ENCODE measurements around the gene PDE5A.
A peak's percentile ranks its signal among the peaks of the same experiment; 100 is the strongest.

The PDE5A gene

DNA sequence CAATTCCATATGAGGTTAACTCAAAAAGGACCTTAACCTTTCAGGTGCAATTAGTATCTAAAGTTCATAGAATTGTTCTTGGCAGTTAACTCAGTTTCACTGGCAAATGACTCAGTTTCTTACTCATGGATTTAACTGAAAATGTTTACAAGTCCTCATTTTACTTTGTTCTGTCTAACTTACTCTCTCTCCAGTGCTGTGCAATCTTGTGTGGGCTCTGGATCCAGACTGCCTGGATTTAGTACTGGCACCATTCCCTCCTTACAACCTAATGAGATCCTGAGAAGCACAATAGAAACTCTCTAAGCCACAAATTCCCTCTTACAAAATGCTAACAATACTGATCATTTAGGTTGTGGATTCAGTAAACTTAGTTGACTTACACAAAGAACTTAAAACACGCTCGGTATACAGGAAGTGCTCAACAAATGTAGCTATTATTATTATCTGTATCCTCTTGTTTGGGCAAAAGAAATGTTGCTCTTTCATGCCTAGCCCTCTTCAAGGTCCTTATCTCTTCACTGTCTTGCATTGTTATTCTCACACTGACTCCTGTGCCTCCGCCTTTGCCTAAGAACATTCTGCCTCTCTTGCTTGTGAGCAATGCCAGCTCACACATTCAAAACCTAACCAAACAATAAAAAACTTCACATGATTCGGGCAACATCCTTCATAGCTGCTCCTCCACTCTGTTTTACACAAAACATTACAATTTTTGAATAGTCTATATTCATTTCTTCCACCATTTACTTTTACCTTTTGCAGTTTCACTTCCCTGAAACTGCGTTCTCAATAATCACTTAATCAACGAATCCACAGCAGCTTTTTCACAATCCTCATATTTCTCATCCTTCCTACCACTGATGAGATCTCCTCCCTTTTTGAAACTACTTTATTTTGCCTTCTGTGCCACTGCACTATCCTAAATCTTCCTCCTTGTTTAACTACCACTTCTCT is 91.8 kb downstream of the PDE5A start:
- peaks cover 12% of the 10 kb centered on the region for H3K4me1 ChIP-seq (ENCODE audit: control insufficient read depth, low read length)
- no peak overlapping the region for H3K4me3 ChIP-seq (ENCODE audit: low read length)
- H3K79me2 ChIP-seq (ENCODE audit: control insufficient read depth, low read length), result no peaks in the 10 kb centered on the region
- H3K36me3 ChIP-seq (ENCODE audit: control insufficient read depth, low read length), result no peaks in the 10 kb centered on the region
- no peaks in the 10 kb centered on the region; the same call in 1 of the 2 replicates for H3K9me3 ChIP-seq (ENCODE audit: control insufficient read depth, insufficient read depth, low read length)
- no peak overlapping the region for H3K27ac ChIP-seq (ENCODE audit: low read depth, low read length)
- no peak for TF ChIP-seq EZH2phosphoT487 (IDR thresholded peaks at IDR 0.05; ENCODE audit: borderline replicate concordance, low read length)
- TF ChIP-seq, protein P1, sequence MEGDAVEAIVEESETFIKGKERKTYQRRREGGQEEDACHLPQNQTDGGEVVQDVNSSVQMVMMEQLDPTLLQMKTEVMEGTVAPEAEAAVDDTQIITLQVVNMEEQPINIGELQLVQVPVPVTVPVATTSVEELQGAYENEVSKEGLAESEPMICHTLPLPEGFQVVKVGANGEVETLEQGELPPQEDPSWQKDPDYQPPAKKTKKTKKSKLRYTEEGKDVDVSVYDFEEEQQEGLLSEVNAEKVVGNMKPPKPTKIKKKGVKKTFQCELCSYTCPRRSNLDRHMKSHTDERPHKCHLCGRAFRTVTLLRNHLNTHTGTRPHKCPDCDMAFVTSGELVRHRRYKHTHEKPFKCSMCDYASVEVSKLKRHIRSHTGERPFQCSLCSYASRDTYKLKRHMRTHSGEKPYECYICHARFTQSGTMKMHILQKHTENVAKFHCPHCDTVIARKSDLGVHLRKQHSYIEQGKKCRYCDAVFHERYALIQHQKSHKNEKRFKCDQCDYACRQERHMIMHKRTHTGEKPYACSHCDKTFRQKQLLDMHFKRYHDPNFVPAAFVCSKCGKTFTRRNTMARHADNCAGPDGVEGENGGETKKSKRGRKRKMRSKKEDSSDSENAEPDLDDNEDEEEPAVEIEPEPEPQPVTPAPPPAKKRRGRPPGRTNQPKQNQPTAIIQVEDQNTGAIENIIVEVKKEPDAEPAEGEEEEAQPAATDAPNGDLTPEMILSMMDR (IDR thresholded peaks at IDR 0.05; ENCODE audit: low read depth, low read length, poor library complexity, severe bottlenecking), result no peak
- no peaks in the 10 kb centered on the region for H3F3A ChIP-seq (ENCODE audit: control insufficient read depth, insufficient read depth)
- H4K20me1 ChIP-seq (ENCODE audit: control insufficient read depth, insufficient read depth, low read depth, low read length), result no peaks in the 10 kb centered on the region
- H3K27me3 ChIP-seq (ENCODE audit: control insufficient read depth, low read length), result no peaks in the 10 kb centered on the region
- 0 out of 2 replicates have a peak overlapping the region, but pooled peaks have one; percentile 1 for H3K4me2 ChIP-seq (ENCODE audit: low read length)
- no peaks in the 10 kb centered on the region for H3K9me2 ChIP-seq (replicated peaks; ENCODE audit: control insufficient read depth, low read length)

DNA sequence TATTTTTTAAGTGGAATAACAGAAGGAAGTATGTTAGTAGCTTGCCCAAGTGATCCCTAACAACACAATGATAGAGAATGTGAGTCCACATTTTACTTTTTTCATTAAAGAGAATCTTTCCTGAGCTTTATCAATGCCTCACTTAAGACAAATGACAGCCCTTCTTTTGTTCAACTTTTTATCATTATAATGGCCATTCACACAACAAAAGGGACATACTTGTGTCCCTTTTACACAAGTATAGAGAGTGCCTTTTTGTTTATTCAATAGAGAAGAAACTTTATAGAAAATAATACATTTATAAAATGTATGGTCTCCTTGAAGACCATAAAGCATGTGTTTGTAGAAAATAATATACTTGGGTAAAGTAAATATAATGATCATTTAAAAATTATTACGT is 96.3 kb downstream of the PDE5A start:
- Histone ChIP-seq H4K20me1 (ENCODE audit: control insufficient read depth, insufficient read depth, low read depth, low read length) (no peaks in the 10 kb centered on the region), H3K9me3 (ENCODE audit: control insufficient read depth, insufficient read depth, low read length) (no peaks in the 10 kb centered on the region; the same call in 1 of the 2 replicates), H3K4me1 (ENCODE audit: control insufficient read depth, low read length) (peaks cover 7% of the 10 kb centered on the region), H3F3A (ENCODE audit: control insufficient read depth, insufficient read depth) (no peaks in the 10 kb centered on the region), H3K4me2 (ENCODE audit: low read length) (no peak overlapping the region), H3K36me3 (ENCODE audit: control insufficient read depth, low read length) (no peaks in the 10 kb centered on the region), H3K4me3 (ENCODE audit: low read length) (no peak overlapping the region), H3K27ac (ENCODE audit: low read depth, low read length) (no peak overlapping the region), H3K79me2 (ENCODE audit: control insufficient read depth, low read length) (no peaks in the 10 kb centered on the region), H3K9me2 (replicated peaks; ENCODE audit: control insufficient read depth, low read length) (no peaks in the 10 kb centered on the region), H3K27me3 (ENCODE audit: control insufficient read depth, low read length) (no peaks in the 10 kb centered on the region)
- TF ChIP-seq, protein P1 (IDR thresholded peaks at IDR 0.05; ENCODE audit: low read depth, low read length, poor library complexity, severe bottlenecking), result no peak
- no peak for TF ChIP-seq EZH2phosphoT487 (IDR thresholded peaks at IDR 0.05; ENCODE audit: borderline replicate concordance, low read length)

DNA sequence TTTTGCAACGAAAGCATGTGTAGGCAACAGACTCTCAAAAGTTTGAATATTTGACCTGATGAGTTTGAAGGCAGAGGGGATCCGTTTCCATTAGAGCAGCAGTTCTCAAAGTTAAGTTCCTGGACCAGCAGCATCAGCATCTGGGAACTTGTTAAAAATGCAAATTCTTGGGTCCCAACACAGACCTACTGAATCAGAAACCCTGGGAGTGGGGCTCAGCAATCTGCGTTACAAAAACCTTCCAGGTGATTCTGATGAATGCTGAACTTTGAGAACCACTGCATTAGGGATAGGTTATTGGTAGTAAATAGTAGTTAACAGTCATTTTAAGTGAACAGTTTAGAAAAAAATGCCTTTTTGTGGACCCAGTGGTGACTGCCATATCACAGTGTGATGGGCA is 98.8 kb downstream of the PDE5A start:
- no peaks in the 10 kb centered on the region for H3K9me2 ChIP-seq (replicated peaks; ENCODE audit: control insufficient read depth, low read length)
- H3K4me2 ChIP-seq (ENCODE audit: low read length), result no peak overlapping the region
- no peak overlapping the region for H3K4me3 ChIP-seq (ENCODE audit: low read length)
- H3F3A ChIP-seq (ENCODE audit: control insufficient read depth, insufficient read depth), result no peaks in the 10 kb centered on the region
- no peaks in the 10 kb centered on the region for H3K79me2 ChIP-seq (ENCODE audit: control insufficient read depth, low read length)
- no peak overlapping the region for H3K27ac ChIP-seq (ENCODE audit: low read depth, low read length)
- no peaks in the 10 kb centered on the region for H3K4me1 ChIP-seq (ENCODE audit: control insufficient read depth, low read length)
- H3K9me3 ChIP-seq (ENCODE audit: control insufficient read depth, insufficient read depth, low read length), result no peaks in the 10 kb centered on the region; the same call in 1 of the 2 replicates
- TF ChIP-seq EZH2phosphoT487 (IDR thresholded peaks at IDR 0.05; ENCODE audit: borderline replicate concordance, low read length), result no peak
- TF ChIP-seq, protein P1 (IDR thresholded peaks at IDR 0.05; ENCODE audit: low read depth, low read length, poor library complexity, severe bottlenecking), result no peak
- no peaks in the 10 kb centered on the region for H4K20me1 ChIP-seq (ENCODE audit: control insufficient read depth, insufficient read depth, low read depth, low read length)
- no peaks in the 10 kb centered on the region for H3K36me3 ChIP-seq (ENCODE audit: control insufficient read depth, low read length)
- H3K27me3 ChIP-seq (ENCODE audit: control insufficient read depth, low read length), result no peaks in the 10 kb centered on the region
